Measurements from ENCODE around the gene BUB1B. TPM values are rescaled to one million over a fixed set of nuclear protein-coding genes. Genes with fewer than 3 reads are reported as not detected.

The BUB1B gene
- total RNA-seq, 3 donors from 2014 or later (not counting 1 experiment from before 2014, with no cell fraction given): 0.75 to 2.4 (median 1.9) TPM

- peaks cover 9% of the 10 kb centered on the region for H3K27me3 ChIP-seq (ENCODE audit: control insufficient read depth, insufficient read depth, low read length)
- peaks cover 25% of the 10 kb centered on the region for H3K4me1 ChIP-seq (ENCODE audit: control insufficient read depth, insufficient read depth, low read length)
- peaks cover 6 to 17% of the 10 kb centered on the region in 2 donors for H3K4me1 Mint-ChIP-seq
- ATAC-seq: no peak
- H3K4me3 ChIP-seq (ENCODE audit: low read length): no peak overlapping the region
- H3K9me3 ChIP-seq (ENCODE audit: control insufficient read depth, insufficient read depth, low read length): no peaks in the 10 kb centered on the region
- H3K36me3 Mint-ChIP-seq: no peaks in the 10 kb centered on the region
- WGBS (ENCODE audit: insufficient coverage): 93% methylated on average over 13 of the region's 13 CpGs
- H3K27ac Mint-ChIP-seq: no peak overlapping the region
- DNase-seq: no peak
- intact Hi-C loops (cut with micrococcal nuclease): no loop called here
- H3K27me3 Mint-ChIP-seq (ENCODE audit: low read depth in 2 of 2): peaks cover 10 to 23% of the 10 kb centered on the region in 2 donors
- no peak overlapping the region for H3K27ac ChIP-seq (ENCODE audit: low read length)
- H3K36me3 ChIP-seq (ENCODE audit: control insufficient read depth, insufficient read depth, low read length): no peaks in the 10 kb centered on the region
- TF ChIP-seq CTCF (IDR thresholded peaks at IDR 0.05): no peak
- H3K9me3 Mint-ChIP-seq: no peaks in the 10 kb centered on the region
- H3K4me3 Mint-ChIP-seq: peak overlapping the region; percentile 68
Measured at GRCh38 chr15:40250771-40251483, 90.1 kb downstream of the BUB1B start.

GRCh38 chr15:40251486-40252140 is 90.7 kb downstream of the BUB1B start:
- peaks cover 6 to 17% of the 10 kb centered on the region in 2 donors for H3K4me1 Mint-ChIP-seq
- WGBS (ENCODE audit: insufficient coverage): 94% methylated on average over 10 of the region's 10 CpGs
- DNase-seq (no peak), ATAC-seq (no peak)
- TF ChIP-seq CTCF (IDR thresholded peaks at IDR 0.05): no peak
- H3K27ac Mint-ChIP-seq: no peak overlapping the region
- Histone ChIP-seq H3K4me3 (ENCODE audit: low read length) (no peak overlapping the region), H3K36me3 (ENCODE audit: control insufficient read depth, insufficient read depth, low read length) (no peaks in the 10 kb centered on the region), H3K27ac (ENCODE audit: low read length) (no peak overlapping the region), H3K27me3 (ENCODE audit: control insufficient read depth, insufficient read depth, low read length) (peaks cover 9% of the 10 kb centered on the region), H3K9me3 (ENCODE audit: control insufficient read depth, insufficient read depth, low read length) (no peaks in the 10 kb centered on the region), H3K4me1 (ENCODE audit: control insufficient read depth, insufficient read depth, low read length) (peaks cover 31% of the 10 kb centered on the region)
- H3K36me3 Mint-ChIP-seq: no peaks in the 10 kb centered on the region
- no peaks in the 10 kb centered on the region for H3K9me3 Mint-ChIP-seq
- intact Hi-C loops (cut with micrococcal nuclease): no loop called here
- H3K4me3 Mint-ChIP-seq: peak overlapping the region; percentile 68
- H3K27me3 Mint-ChIP-seq (ENCODE audit: low read depth in 2 of 2): peaks cover 10 to 23% of the 10 kb centered on the region in 2 donors

- DNase-seq (no peak), ATAC-seq (no peak)
- H3K27ac Mint-ChIP-seq: no peak overlapping the region
- H3K9me3 Mint-ChIP-seq: no peaks in the 10 kb centered on the region
- H3K4me1 Mint-ChIP-seq: peaks cover 8 to 17% of the 10 kb centered on the region in 2 donors
- intact Hi-C loops (cut with micrococcal nuclease): no loop called here
- Histone ChIP-seq H3K27me3 (ENCODE audit: control insufficient read depth, insufficient read depth, low read length) (peaks cover 9% of the 10 kb centered on the region), H3K36me3 (ENCODE audit: control insufficient read depth, insufficient read depth, low read length) (no peaks in the 10 kb centered on the region), H3K27ac (ENCODE audit: low read length) (no peak overlapping the region), H3K4me3 (ENCODE audit: low read length) (peak overlapping the region; percentile 53), H3K4me1 (ENCODE audit: control insufficient read depth, insufficient read depth, low read length) (peaks cover 36% of the 10 kb centered on the region), H3K9me3 (ENCODE audit: control insufficient read depth, insufficient read depth, low read length) (no peaks in the 10 kb centered on the region)
- peak overlapping the region; percentile 35 for H3K4me3 Mint-ChIP-seq
- H3K36me3 Mint-ChIP-seq: no peaks in the 10 kb centered on the region
- WGBS (ENCODE audit: insufficient coverage): 58% methylated on average over 27 of the region's 27 CpGs
- TF ChIP-seq CTCF (IDR thresholded peaks at IDR 0.05): no peak
- peaks cover 10 to 23% of the 10 kb centered on the region in 2 donors for H3K27me3 Mint-ChIP-seq (ENCODE audit: low read depth in 2 of 2)
Measured at GRCh38 chr15:40252141-40252437, 91.2 kb downstream of the BUB1B start.

All from natural killer cell (primary cell).